Stimulated activated CD4-positive, alpha-beta T cell treated with anti-CD3 and anti-CD28 coated beads, Interleukin-1b, Interleukin-23, amount 100 ng/mL, for 1 hour (primary cell): ENCODE measurements around the gene PSMD3.

Experiments
- DNase-seq, 2 donors: peaks; one replicate each; pipeline ENCODE4 v3.0.0-alpha.2; 2020; ENCODE audit warnings: low read depth in 2 of 2

PSMD3 gene

GRCh38 chr17:39960524-39961041 is 20.0 kb upstream of the PSMD3 start:
- DNase-seq = no peak

GRCh38 chr17:39962642-39963220 is 17.9 kb upstream of the PSMD3 start, which contains the start of gene GSDMA:
Gene GSDMA, plus strand, starts transcription at chr17:39963004. Its CDS starts 2,684 bp downstream, at chr17:39965688.
- no peak for DNase-seq

- DNase-seq = peak in 1 of 2 donors; percentile 7
These were observed 16.8 kb upstream of the PSMD3 start for GRCh38 chr17:39963829-39964228.

GRCh38 chr17:39965017-39965699 is 15.4 kb upstream of the PSMD3 start:
- no peak for DNase-seq

DNA sequence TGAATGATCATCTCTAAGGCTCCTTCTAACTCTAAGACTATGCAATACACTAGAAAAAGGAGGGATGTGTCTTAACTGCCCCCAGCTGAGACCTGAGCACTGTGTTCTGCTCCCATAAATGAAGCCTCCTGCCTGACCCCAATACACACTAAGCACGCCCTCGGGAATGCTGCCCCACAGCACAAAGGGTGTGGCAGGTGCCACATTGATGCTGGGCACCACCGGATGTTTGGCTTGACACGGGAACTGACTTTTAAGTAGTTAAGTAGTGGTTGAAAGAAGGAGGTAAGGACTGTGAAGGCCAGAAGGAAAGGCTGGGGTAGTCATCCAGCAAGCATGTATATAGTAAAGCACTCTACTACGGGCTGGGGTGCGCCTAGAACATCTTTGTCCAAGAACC is 13.8 kb upstream of the PSMD3 start:
- DNase-seq = no peak

DNA sequence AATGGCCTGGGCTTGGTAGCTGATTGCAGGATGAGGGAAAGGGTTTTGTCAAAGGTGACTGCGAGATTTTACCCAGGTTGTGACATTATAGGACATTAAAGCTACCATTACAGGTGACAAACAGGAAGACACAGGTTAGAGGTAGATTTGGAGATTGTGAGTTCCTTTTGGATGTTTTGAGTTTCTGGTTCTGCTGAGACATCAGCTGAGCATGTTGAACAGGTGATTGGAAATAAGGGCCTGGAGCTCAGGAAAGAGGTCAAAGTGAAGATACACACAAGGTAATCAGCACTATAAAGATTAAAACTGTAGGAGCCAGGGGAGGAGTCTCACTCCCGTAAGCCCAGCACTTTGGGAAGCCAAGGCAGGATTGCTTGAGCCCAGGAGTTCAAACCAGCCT is 11.8 kb upstream of the PSMD3 start:
- DNase-seq = no peak

DNA sequence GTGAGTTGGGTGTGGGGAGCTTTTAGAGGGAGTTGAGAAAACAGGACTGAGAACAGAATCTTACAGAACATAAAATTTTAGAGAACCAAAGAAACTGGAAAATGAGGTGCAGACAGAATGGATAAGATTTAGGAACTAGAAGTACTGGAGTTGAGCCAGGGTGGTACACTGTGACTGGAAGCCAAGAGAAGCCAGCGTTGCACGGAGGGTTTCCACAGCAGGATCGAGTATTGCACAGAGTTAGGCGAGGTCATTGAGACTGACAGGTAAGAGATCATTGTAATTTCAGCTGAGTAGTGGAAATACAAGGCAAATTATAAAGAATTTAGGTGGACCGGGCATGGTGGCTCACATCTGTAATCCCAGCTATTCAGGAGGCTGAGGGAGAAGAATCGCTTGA is 11.2 kb upstream of the PSMD3 start:
- DNase-seq = no peak

GRCh38 chr17:39970157-39970692 is 10.4 kb upstream of the PSMD3 start:
- no peak for DNase-seq

DNA sequence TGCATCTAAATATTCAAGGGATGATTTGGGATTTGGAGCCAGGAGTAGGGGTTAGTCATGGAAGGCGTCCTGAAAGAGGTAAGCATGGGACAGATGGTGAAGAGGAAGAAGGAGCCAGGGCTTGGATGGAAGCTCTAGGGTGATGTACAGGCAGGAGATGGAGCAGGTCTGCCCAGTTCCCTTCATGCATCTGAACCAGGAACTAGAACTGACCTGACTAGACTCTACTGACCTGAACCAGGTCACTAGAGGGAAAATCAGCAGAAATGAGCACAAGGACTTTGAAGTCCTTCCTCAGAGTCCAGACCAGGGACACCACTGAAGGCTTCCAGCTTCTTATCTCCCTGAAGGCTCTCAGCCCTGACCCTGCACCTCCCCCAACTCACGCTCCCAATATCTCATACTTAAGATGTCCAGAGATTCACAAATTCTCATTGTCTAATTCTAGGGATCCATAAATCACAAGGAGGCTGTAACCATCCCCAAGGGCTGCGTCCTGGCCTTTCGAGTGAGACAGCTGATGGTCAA is 9.5 kb upstream of the PSMD3 start:
- no peak for DNase-seq

DNA sequence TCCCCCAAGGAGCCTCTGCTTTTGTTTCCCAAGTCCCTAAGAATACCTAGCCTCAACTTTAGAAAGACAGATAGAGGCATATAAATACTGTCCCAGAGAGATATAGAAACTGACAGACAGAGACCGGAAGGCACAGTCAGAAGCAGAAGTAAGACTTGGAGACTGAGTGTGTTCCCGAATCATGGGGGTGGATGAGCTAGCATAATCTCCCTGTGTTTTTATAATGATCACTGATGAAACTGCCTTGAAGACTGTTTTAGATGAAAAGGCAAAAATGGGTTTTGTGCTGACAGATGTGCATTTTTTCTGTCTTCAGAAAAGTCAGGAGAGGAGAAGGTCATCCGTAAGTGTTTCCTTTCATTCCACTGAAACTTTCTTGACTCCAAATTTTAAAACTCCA is 8.3 kb upstream of the PSMD3 start:
- no peak for DNase-seq

- DNase-seq = no peak
These were observed 7.1 kb upstream of the PSMD3 start for GRCh38 chr17:39973496-39973895.

- no peak for DNase-seq
These were observed 6.2 kb upstream of the PSMD3 start for GRCh38 chr17:39974433-39974832.

GRCh38 chr17:39975801-39976200 is 4.8 kb upstream of the PSMD3 start:
- no peak for DNase-seq

DNA sequence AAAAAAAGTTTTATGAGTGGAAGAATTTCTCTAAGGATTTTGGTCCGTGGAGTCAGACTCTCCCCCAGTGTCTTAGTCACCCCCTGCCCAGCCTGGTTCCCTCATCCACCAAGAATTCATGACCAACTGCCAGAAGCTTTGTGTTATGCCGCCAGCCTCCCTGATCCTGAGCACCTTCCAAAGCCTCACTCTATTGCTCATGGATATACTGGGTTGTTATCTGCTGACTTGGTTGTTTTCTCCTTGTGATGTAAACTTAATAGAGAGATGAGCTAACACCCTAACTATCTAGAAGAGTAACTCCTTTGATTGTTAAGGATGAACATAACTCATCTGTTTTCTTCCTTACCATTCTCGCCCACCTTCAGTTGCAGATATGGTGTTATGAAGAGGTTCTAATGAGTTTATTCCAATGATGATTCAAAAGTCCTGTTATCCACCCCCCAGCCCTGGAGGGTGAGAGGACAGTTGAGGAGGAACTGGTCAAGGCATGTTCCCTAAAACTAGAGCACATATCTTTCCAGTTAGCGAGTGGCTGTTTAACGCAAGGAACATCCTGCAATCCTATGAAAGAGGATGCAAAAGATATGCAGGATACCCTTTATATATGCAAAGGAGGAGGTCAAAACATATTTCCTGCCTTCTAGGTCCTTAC is 1.5 kb upstream of the PSMD3 start:
- DNase-seq = no peak

- no peak for DNase-seq
These were observed 685 bp upstream of the PSMD3 start for GRCh38 chr17:39979893-39980350.

DNA sequence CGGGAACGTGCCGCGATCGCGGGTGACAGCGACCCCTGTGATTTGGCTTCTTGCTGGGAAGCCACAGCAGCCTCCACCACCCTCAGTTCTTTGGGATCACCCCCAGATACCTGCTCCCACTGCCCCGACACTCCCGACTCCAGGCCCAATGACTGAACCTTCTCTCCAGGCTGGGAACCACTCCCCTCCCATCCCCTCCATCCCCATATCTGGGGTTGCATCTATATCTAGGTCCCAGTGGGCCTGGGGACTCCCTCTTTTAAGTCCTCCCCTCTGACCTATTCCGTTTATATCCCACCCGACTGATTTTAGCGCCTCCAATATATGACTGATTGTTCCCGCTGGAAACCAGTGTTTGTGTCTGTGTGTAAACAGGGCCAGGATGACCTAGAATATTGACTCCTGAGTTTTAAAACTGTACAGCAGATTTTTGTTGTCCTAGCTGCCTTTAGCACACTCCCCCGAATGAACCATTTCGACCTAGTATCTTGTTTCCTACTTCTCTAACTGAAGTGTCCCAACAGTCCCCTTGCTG is 667 bp downstream of the PSMD3 start:
- no peak for DNase-seq

GRCh38 chr17:39981766-39982375 is 1.3 kb downstream of the PSMD3 start:
- no peak for DNase-seq

DNA sequence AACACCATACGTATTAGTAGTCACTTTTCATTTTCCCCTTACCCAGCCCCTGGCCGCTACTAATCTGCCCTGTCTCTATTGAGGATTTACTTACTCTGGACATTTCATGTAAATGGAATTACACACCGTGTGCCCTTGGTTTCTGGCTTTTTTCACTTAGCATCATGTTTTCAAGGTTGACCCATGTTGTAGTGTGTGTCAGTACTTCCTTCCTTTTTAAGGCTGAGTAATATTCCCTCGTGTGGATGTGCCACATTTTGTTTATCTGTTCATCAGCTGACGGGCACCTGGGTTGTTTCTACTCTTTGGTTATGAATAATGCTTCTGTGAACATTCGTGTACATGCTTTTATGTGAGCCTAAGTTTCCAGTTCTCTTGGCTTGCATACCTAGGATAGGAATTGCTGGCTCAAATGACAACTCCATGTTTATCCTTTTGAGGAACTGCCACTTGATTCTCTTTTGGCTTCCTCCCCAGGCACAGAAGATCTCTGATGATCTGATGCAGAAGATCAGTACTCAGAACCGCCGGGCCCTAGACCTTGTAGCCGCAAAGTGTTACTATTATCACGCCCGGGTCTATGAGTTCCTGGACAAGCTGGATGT is 7.7 kb downstream of the PSMD3 start:
- no peak for DNase-seq

DNA sequence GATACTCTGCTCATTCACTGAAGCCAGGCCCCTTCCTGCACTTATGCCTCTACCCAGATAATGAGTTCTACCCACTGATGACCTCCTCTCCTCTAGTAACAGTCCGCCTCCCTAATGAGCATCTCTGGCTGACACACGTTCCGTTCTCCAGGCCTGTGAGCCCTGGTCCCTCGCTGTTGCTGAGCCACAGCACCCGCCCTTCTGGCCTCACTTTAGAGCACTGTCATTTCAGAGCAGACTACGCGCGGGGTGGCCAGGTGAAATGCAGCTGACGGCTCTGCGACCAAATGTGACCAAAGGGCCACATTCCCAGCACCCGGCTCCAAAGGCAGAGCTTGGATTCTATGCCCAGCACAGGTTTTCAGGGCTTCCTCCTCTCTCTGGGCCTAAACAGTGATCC is 13.8 kb downstream of the PSMD3 start:
- no peak for DNase-seq

DNA sequence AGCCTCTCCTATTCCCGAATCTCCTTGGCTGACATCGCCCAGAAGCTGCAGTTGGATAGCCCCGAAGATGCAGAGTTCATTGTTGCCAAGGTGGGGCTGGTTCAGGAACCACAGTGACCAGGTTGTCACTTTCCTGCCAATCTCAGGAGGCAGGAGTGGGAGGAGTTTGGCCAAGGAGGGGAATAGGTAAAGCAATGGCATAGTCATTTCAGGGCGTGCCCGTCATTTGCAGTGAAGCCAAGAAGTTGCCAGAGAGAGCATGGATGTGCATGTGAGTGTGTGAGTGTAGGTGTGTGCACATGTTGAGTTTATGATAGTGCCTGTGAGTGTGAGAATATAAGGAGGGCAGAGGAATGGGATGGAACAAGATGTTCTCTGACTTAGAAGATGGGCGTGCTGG is 14.8 kb downstream of the PSMD3 start:
- DNase-seq = no peak

DNA sequence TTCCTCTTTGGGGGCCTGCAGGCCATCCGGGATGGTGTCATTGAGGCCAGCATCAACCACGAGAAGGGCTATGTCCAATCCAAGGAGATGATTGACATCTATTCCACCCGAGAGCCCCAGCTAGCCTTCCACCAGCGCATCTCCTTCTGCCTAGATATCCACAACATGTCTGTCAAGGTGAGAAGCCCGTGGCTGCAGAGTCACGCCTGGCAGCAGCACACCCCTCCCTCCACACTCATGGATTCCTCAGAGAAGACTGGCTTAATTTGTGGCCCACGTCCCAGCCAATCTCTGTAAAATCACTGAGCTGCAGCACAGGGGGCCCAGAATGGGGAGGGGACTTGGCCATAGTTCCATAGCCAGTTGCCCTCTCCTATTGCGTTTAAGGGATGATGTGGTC is 15.6 kb downstream of the PSMD3 start:
- DNase-seq = no peak
